Measurements from ENCODE around the gene ZBED1.
"Not testable (repeated sequence)": the region's sequence is repeated elsewhere in the genome, so short reads cannot be mapped to it uniquely, and the experiment has no call there.

Gene ZBED1

GRCh38 chrX:2471641-2472040 lies 29.1 kb downstream of the ZBED1 start:
- Histone ChIP-seq H3K4me3 (ENCODE audit: extremely low read depth, insufficient read depth, low read length, poor library complexity, severe bottlenecking) (no peak overlapping the region), H3K27ac (ENCODE audit: low read depth, low read length, severe bottlenecking) (no peak overlapping the region), H3K4me1 (ENCODE audit: control insufficient read depth, insufficient read depth, low read length, poor library complexity, severe bottlenecking) (no peaks in the 10 kb centered on the region), H3K9me3 (ENCODE audit: control insufficient read depth, low read length) (no peaks in the 10 kb centered on the region), H3K36me3 (ENCODE audit: control insufficient read depth, insufficient read depth, low read length) (no peaks in the 10 kb centered on the region)
- WGBS, 2 experiments (ENCODE audit: insufficient coverage in 2 of 2), result 89 to 95% methylated on average over 3 of the region's 7 CpGs

DNA sequence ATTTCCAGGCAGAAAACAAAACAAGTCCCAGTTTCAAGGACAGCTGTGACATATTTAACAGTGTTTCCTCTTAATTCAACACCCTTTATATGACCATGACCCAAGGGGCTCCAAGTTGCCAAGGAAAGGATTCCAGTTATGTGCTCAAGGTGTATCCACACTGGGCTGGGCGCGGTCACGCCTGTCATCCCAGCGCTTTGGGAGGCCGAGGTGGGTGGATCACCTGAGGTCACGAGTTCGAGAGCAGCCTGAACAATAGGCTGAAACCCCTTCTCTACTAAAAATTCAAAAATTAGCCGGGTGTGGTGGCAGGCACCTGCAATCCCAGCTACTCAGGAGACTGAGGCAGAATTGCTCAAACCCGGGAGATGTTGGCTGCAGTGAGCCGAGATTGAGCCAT lies 29.6 kb downstream of the ZBED1 start:
- not testable (repeated sequence) for H3K36me3 ChIP-seq (ENCODE audit: control insufficient read depth, insufficient read depth, low read length); H3K9me3 ChIP-seq (ENCODE audit: control insufficient read depth, low read length); H3K4me1 ChIP-seq (ENCODE audit: control insufficient read depth, insufficient read depth, low read length, poor library complexity, severe bottlenecking); H3K4me3 ChIP-seq (ENCODE audit: extremely low read depth, insufficient read depth, low read length, poor library complexity, severe bottlenecking); H3K27ac ChIP-seq (ENCODE audit: low read depth, low read length, severe bottlenecking)
- 79 to 97% methylated on average over 9 of the region's 10 CpGs for WGBS, 2 experiments (ENCODE audit: insufficient coverage in 2 of 2)

DNA sequence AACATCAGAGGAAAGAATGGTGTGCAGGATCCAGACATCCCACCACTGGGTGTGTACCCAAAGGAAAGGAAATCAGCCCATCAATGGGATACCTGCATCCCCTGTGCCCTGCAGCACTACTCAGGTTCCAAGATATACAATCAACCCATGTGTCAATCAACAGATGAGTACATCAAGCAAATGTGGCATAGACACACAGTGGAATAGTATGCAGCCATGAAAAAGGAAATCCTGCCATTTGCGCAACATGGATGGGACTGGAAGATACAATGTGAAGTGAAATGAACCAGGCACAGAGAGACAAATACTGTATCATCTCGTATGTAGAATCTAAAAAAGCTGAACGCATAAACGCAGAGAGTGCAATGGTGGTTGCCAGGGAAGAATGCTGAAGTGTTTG lies 30.9 kb downstream of the ZBED1 start:
- H3K9me3 ChIP-seq (ENCODE audit: control insufficient read depth, low read length); H3K27ac ChIP-seq (ENCODE audit: low read depth, low read length, severe bottlenecking); H3K4me1 ChIP-seq (ENCODE audit: control insufficient read depth, insufficient read depth, low read length, poor library complexity, severe bottlenecking); H3K36me3 ChIP-seq (ENCODE audit: control insufficient read depth, insufficient read depth, low read length); H3K4me3 ChIP-seq (ENCODE audit: extremely low read depth, insufficient read depth, low read length, poor library complexity, severe bottlenecking): not testable (repeated sequence)
- WGBS, 2 experiments (ENCODE audit: insufficient coverage in 2 of 2), result 87 to 91% methylated on average over 3 to 4 of the region's 4 CpGs

- Histone ChIP-seq H3K4me1 (ENCODE audit: control insufficient read depth, insufficient read depth, low read length, poor library complexity, severe bottlenecking) (no peaks in the 10 kb centered on the region), H3K36me3 (ENCODE audit: control insufficient read depth, insufficient read depth, low read length) (no peaks in the 10 kb centered on the region), H3K4me3 (ENCODE audit: extremely low read depth, insufficient read depth, low read length, poor library complexity, severe bottlenecking) (no peak overlapping the region), H3K9me3 (ENCODE audit: control insufficient read depth, low read length) (no peaks in the 10 kb centered on the region), H3K27ac (ENCODE audit: low read depth, low read length, severe bottlenecking) (no peak overlapping the region)
- WGBS, 2 experiments (ENCODE audit: insufficient coverage in 2 of 2), result 95 to 97% methylated on average over 22 of the region's 22 CpGs
Measured at GRCh38 chrX:2469196-2469685, 31.5 kb downstream of the ZBED1 start.

- WGBS, 2 experiments (ENCODE audit: insufficient coverage in 2 of 2), result 94 to 95% methylated on average over 30 to 32 of the region's 32 CpGs
- H3K9me3 ChIP-seq (ENCODE audit: control insufficient read depth, low read length), result no peaks in the 10 kb centered on the region
- H3K4me1 ChIP-seq (ENCODE audit: control insufficient read depth, insufficient read depth, low read length, poor library complexity, severe bottlenecking), result no peaks in the 10 kb centered on the region
- H3K36me3 ChIP-seq (ENCODE audit: control insufficient read depth, insufficient read depth, low read length), result no peaks in the 10 kb centered on the region
- H3K27ac ChIP-seq (ENCODE audit: low read depth, low read length, severe bottlenecking), result no peak overlapping the region
- H3K4me3 ChIP-seq (ENCODE audit: extremely low read depth, insufficient read depth, low read length, poor library complexity, severe bottlenecking), result no peak overlapping the region
Measured at GRCh38 chrX:2468261-2469195, 32.2 kb downstream of the ZBED1 start.

DNA sequence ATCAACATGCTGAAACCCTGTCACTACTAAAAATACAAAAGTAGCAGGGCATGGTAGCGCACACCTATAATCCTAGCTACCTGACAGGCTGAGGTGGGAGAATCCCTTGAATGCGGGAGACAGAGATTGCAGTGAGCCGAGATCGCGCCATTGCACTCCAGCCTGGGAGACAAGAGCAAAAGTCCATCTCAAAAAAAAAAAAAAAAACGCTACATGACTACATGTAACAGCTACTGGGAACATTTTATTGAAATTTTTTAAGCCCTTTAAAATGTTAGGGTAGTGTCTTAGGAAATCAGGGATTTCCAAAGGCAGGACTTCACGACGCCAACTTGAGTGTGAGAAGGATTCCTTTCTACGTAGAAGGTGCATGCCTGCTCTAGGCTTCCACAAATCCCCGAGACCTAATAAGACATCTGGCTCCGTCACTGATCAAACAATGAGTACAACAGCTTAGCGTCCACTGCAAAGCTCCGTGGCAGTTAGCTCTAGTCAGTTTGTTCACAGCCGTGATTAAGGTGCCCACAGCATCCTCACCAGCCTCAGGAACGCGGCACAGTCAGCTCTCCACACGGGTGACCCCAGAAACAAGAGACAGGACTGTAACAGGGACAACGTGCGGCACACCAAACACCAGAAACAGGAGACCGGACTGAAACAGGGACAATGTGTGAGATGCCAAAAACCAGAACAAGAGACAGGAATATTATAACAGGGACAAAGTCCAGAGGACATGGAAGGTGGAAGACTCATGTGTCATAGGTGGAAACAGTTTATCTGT lies 33.7 kb downstream of the ZBED1 start:
- Histone ChIP-seq H3K36me3 (ENCODE audit: control insufficient read depth, insufficient read depth, low read length) (no peaks in the 10 kb centered on the region), H3K4me3 (ENCODE audit: extremely low read depth, insufficient read depth, low read length, poor library complexity, severe bottlenecking) (no peak overlapping the region), H3K4me1 (ENCODE audit: control insufficient read depth, insufficient read depth, low read length, poor library complexity, severe bottlenecking) (no peaks in the 10 kb centered on the region), H3K27ac (ENCODE audit: low read depth, low read length, severe bottlenecking) (no peak overlapping the region), H3K9me3 (ENCODE audit: control insufficient read depth, low read length) (no peaks in the 10 kb centered on the region)
- 95% methylated on average over 15 to 16 of the region's 20 CpGs for WGBS, 2 experiments (ENCODE audit: insufficient coverage in 2 of 2)

DNA sequence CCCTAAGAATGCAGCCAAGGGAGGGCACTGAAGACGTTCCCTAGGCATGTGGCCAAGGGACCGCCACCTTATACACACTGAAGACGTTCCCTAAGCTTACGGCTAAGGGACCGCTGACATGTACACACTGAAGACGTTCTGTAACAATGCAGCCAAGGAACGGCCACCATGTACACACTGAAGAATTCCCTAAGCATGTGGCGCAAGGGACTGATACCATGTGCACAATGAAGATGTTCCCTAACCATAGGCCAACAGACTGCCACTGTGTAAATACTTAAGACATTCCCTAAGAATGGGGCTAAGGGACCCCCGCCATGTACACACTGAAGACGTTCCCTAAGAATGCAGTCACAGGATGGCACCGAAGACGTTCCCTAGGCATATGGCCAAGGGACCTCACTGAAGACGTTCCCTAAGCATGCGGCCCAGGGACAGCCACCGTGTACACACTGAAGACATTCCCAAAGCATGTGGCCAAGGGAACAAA lies 36.1 kb downstream of the ZBED1 start:
- Histone ChIP-seq H3K27ac (ENCODE audit: low read depth, low read length, severe bottlenecking) (no peak overlapping the region), H3K9me3 (ENCODE audit: control insufficient read depth, low read length) (no peaks in the 10 kb centered on the region), H3K4me3 (ENCODE audit: extremely low read depth, insufficient read depth, low read length, poor library complexity, severe bottlenecking) (no peak overlapping the region), H3K36me3 (ENCODE audit: control insufficient read depth, insufficient read depth, low read length) (peaks cover 4% of the 10 kb centered on the region), H3K4me1 (ENCODE audit: control insufficient read depth, insufficient read depth, low read length, poor library complexity, severe bottlenecking) (no peaks in the 10 kb centered on the region)
- 94 to 96% methylated on average over 13 to 15 of the region's 15 CpGs for WGBS, 2 experiments (ENCODE audit: insufficient coverage in 2 of 2)

- no peaks in the 10 kb centered on the region for H3K9me3 ChIP-seq (ENCODE audit: control insufficient read depth, low read length)
- H3K36me3 ChIP-seq (ENCODE audit: control insufficient read depth, insufficient read depth, low read length), result peaks cover 4% of the 10 kb centered on the region
- 85 to 88% methylated on average over 24 to 30 of the region's 31 CpGs for WGBS, 2 experiments (ENCODE audit: insufficient coverage in 2 of 2)
- no peaks in the 10 kb centered on the region for H3K4me1 ChIP-seq (ENCODE audit: control insufficient read depth, insufficient read depth, low read length, poor library complexity, severe bottlenecking)
- H3K4me3 ChIP-seq (ENCODE audit: extremely low read depth, insufficient read depth, low read length, poor library complexity, severe bottlenecking), result no peak overlapping the region
- H3K27ac ChIP-seq (ENCODE audit: low read depth, low read length, severe bottlenecking), result no peak overlapping the region
Measured at GRCh38 chrX:2463973-2464676, 36.7 kb downstream of the ZBED1 start.

DNA sequence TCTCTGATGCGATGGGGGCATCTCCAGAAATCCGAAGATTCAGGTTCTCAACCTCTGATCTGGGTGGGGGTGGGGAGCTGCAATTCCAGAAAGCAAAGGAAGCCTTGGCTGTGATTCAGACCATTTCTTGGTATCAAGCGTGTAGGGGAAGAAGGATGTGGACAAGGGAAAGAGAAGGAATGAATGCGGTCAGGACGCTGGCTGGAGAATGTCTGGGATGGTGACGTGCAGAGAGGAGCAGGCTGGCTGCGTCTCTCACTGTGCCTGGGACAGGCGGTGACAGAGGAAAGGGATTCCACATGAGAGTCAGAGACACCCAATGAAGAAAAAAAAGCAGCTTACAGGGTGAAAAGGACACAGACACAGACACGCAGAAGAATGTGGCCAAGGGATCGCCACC lies 37.3 kb downstream of the ZBED1 start:
- WGBS, 2 experiments (ENCODE audit: insufficient coverage in 2 of 2), result 82 to 84% methylated on average over 7 to 9 of the region's 10 CpGs
- not testable (repeated sequence) for H3K36me3 ChIP-seq (ENCODE audit: control insufficient read depth, insufficient read depth, low read length); H3K27ac ChIP-seq (ENCODE audit: low read depth, low read length, severe bottlenecking); H3K9me3 ChIP-seq (ENCODE audit: control insufficient read depth, low read length); H3K4me3 ChIP-seq (ENCODE audit: extremely low read depth, insufficient read depth, low read length, poor library complexity, severe bottlenecking); H3K4me1 ChIP-seq (ENCODE audit: control insufficient read depth, insufficient read depth, low read length, poor library complexity, severe bottlenecking)

GRCh38 chrX:2462780-2463179 lies 38.0 kb downstream of the ZBED1 start:
- peaks cover 4% of the 10 kb centered on the region for H3K36me3 ChIP-seq (ENCODE audit: control insufficient read depth, insufficient read depth, low read length)
- no peak overlapping the region for H3K27ac ChIP-seq (ENCODE audit: low read depth, low read length, severe bottlenecking)
- H3K4me1 ChIP-seq (ENCODE audit: control insufficient read depth, insufficient read depth, low read length, poor library complexity, severe bottlenecking), result no peaks in the 10 kb centered on the region
- no peak overlapping the region for H3K4me3 ChIP-seq (ENCODE audit: extremely low read depth, insufficient read depth, low read length, poor library complexity, severe bottlenecking)
- H3K9me3 ChIP-seq (ENCODE audit: control insufficient read depth, low read length), result peaks cover 4% of the 10 kb centered on the region
- no CpG with 5 or more reads among the region's 3 CpGs for WGBS, 2 experiments (ENCODE audit: insufficient coverage in 2 of 2)

Data from mesodermal cell (in vitro differentiated cells).